Testis (tissue), 3 donors: ENCODE data around the gene TRMO. TPM values are rescaled to one million over a fixed set of nuclear protein-coding genes. Genes with fewer than 3 reads are reported as not detected.

Experiments used
- DNase-seq: peaks from one replicate; pipeline ENCODE4 v3.0.0-alpha.2; 2019
- H3K27ac ChIP-seq, 2 donors: fragments of 200-600 bp; sonication (generic); one replicate each; pipeline ENCODE4 v1.5.1; 2019
- H3K27me3 ChIP-seq: fragments of 200-600 bp; sonication (generic); one replicate; pipeline ENCODE4 v1.5.1; 2019
- H3K36me3 ChIP-seq: fragments of 200-600 bp; sonication (generic); one replicate; pipeline ENCODE4 v1.5.1; 2017; ENCODE audit warnings: low read depth; ENCODE audit errors: missing control alignments
- H3K4me1 ChIP-seq: fragments of 200-600 bp; sonication (generic); one replicate; pipeline ENCODE4 v1.5.1; 2019
- H3K4me3 ChIP-seq, 2 donors: fragments of 200-600 bp; sonication (generic); one replicate each; pipeline ENCODE4 v1.5.1; 2017 to 2019
- H3K9me3 ChIP-seq: fragments of 200-600 bp; sonication (generic); one replicate; pipeline ENCODE4 v1.5.1; 2017
- CTCF ChIP-seq, 3 experiments: fragments of 450-650 bp in 2 of 3; fragments of 200-600 bp in 1 of 3; sonication (generic) in 1 of 3; IDR thresholded peaks; one replicate each; pipeline ENCODE4 v1.5.1; 2016 to 2019; ENCODE audit warnings: antibody characterized with exemption in 3 of 3, mild to moderate bottlenecking in 2 of 3, moderate library complexity in 1 of 3
- POLR2A ChIP-seq: fragments of 450-650 bp; IDR thresholded peaks from one replicate; pipeline ENCODE4 v1.6.1; 2017; ENCODE audit warnings: antibody characterized with exemption, mild to moderate bottlenecking, moderate library complexity
- WGBS, 2 donors: methylation state at CpG; one replicate each; pipeline ENCODE4 v1.1.5; 2018; 5-methylcytosine and 5-hydroxymethylcytosine counted together
- intact Hi-C: fragments of 100-400 bp; cut with DNase I; formaldehyde crosslinking; loops from one replicate; pipeline ENCODE4 v1.15.1; 2023; ENCODE audit warnings: low total_unique reads
- polyA plus RNA-seq: library from polyadenylated mRNA; stranded (reverse); fragments of 350-450 nt; fragmentation: Illumina TruSeq; extraction: RNeasy Lipid Tissue Mini Kit (QIAGEN cat#74804); gene quantifications from one replicate; pipeline ENCODE4 v1.2.3, GENCODE V29; 2014; ENCODE audit warnings: low read depth, low replicate concordance; ENCODE audit not compliant: insufficient read depth
- small RNA-seq, 2 donors: library from RNA; depleted of rRNA; stranded (forward); fragments of <200 nt; gene quantifications; one replicate each; pipeline ENCODE3, GENCODE V24; 2016
- total RNA-seq, 2 donors: library from RNA; depleted of rRNA; stranded (reverse); fragments of >200 nt; gene quantifications; one replicate each; pipeline ENCODE4 v1.2.3, GENCODE V29; 2016

Gene TRMO
- total and polyA plus RNA-seq, 3 donors from 2014 or later = 33.2 to 40.1 (median 37.3) TPM

GRCh38 chr9:97855899-97856298 is 66.4 kb downstream of the TRMO start:
- Histone ChIP-seq H3K4me1 (peaks cover 3% of the 10 kb centered on the region), H3K4me3 (no peak overlapping the region), H3K36me3 (no peaks in the 10 kb centered on the region), H3K9me3 (no peaks in the 10 kb centered on the region), H3K27ac (no peak overlapping the region), H3K27me3 (no peaks in the 10 kb centered on the region)
- intact Hi-C loops = no loop called here
- no peak for TF ChIP-seq POLR2A
- TF ChIP-seq CTCF (IDR thresholded peaks at IDR 0.05) = no peak
- no peak for DNase-seq
- WGBS, 2 donors = 13 to 19% methylated on average over 5 of the region's 5 CpGs

GRCh38 chr9:97855486-97855875 is 66.8 kb downstream of the TRMO start:
- intact Hi-C loops = no loop called here
- no peak overlapping the region for H3K27ac ChIP-seq
- no peaks in the 10 kb centered on the region for H3K27me3 ChIP-seq
- no peaks in the 10 kb centered on the region for H3K36me3 ChIP-seq
- no peak overlapping the region for H3K4me3 ChIP-seq
- WGBS, 2 donors = 5 to 11% methylated on average over 8 of the region's 8 CpGs
- no peaks in the 10 kb centered on the region for H3K9me3 ChIP-seq
- no peak for TF ChIP-seq POLR2A
- no peak for TF ChIP-seq CTCF (IDR thresholded peaks at IDR 0.05)
- H3K4me1 ChIP-seq = peaks cover 3% of the 10 kb centered on the region
- no peak for DNase-seq

- intact Hi-C loops = no loop called here
- DNase-seq = no peak
- Histone ChIP-seq H3K27ac (peak overlapping the region in 1 of 2 donors; percentile 14), H3K36me3 (no peaks in the 10 kb centered on the region), H3K27me3 (no peaks in the 10 kb centered on the region), H3K4me3 (peak overlapping the region; percentile 24 to 49), H3K9me3 (no peaks in the 10 kb centered on the region), H3K4me1 (peaks cover 3% of the 10 kb centered on the region)
- TF ChIP-seq CTCF (IDR thresholded peaks at IDR 0.05) = no peak
- 4 to 5% methylated on average over 27 to 57 of the region's 71 CpGs for WGBS, 2 donors
These were observed 67.4 kb downstream of the TRMO start for GRCh38 chr9:97854696-97855485.

Small RNA genes within 50 kb of the gene (small RNA-seq; reads per million reads assigned to genes)
- 0 reads per million in 2 donors for gene RF00019

Other genes with a start within 250 kb of the TRMO start
- 10 to 100 TPM; 10.6 TPM for gene XPA, start 225.2 kb downstream of the TRMO start, total RNA-seq
- 7.3 TPM for gene XPA, start 225.2 kb downstream of the TRMO start, polyA plus RNA-seq
- 1 to 10 TPM; 1.1 to 1.9 TPM for gene FOXE1, start 69.3 kb downstream of the TRMO start, total RNA-seq
- 0.62 TPM for gene FOXE1, start 69.3 kb downstream of the TRMO start, polyA plus RNA-seq
- 10 to 100 TPM; 11.8 to 43.5 TPM for gene HEMGN, start 15.7 kb upstream of the TRMO start, total RNA-seq
- gene HEMGN, start 15.7 kb upstream of the TRMO start, polyA plus RNA-seq = 22.2 TPM
- 10 to 100 TPM; 33.8 to 54.3 TPM for gene ANP32B, start 60.8 kb upstream of the TRMO start, total RNA-seq
- gene ANP32B, start 60.8 kb upstream of the TRMO start, polyA plus RNA-seq = 89.6 TPM
- 10 to 100 TPM; 66.5 to 82.5 TPM for gene NANS, start 134.2 kb upstream of the TRMO start, total RNA-seq
- gene NANS, start 134.2 kb upstream of the TRMO start, polyA plus RNA-seq = 34.7 TPM
- 10 to 100 TPM; 19.6 to 21.3 TPM for gene TRIM14, start 196.7 kb upstream of the TRMO start, total RNA-seq
- 17.3 TPM for gene TRIM14, start 196.7 kb upstream of the TRMO start, polyA plus RNA-seq